GM18951 (cell line): ENCODE data around the gene POLR3K.
A peak's percentile ranks its signal among the peaks of the same experiment; 100 is the strongest.

Experiments used
- POLR2A ChIP-seq: IDR thresholded peaks from 4 replicates; pipeline ENCODE4 v1.6.1; 2011; ENCODE audit warnings: mild to moderate bottlenecking; ENCODE audit not compliant: insufficient read length, insufficient read depth; ENCODE audit errors: extremely low read depth
- in situ Hi-C: fragments of 300-500 bp; cut with MboI; formaldehyde crosslinking; loops from one replicate; pipeline ENCODE4 v1.12.0; 2022; ENCODE audit warnings: low sequenced_read_pairs, mixed read lengths, inconsistent platforms; ENCODE audit not compliant: unreplicated experiment

Gene POLR3K

GRCh38 chr16:53346-54236, at the start of gene POLR3K, which contains the start of gene SNRNP25:
TSS of gene POLR3K (minus strand) at chr16:53608. CDS start at chr16:53586, 22 bp downstream.
TSS of gene SNRNP25 (plus strand) at chr16:53828. CDS start at chr16:54017, 189 bp downstream.
- TF ChIP-seq POLR2A: peak; percentile 95
- in situ Hi-C loops: no loop called here

DNA sequence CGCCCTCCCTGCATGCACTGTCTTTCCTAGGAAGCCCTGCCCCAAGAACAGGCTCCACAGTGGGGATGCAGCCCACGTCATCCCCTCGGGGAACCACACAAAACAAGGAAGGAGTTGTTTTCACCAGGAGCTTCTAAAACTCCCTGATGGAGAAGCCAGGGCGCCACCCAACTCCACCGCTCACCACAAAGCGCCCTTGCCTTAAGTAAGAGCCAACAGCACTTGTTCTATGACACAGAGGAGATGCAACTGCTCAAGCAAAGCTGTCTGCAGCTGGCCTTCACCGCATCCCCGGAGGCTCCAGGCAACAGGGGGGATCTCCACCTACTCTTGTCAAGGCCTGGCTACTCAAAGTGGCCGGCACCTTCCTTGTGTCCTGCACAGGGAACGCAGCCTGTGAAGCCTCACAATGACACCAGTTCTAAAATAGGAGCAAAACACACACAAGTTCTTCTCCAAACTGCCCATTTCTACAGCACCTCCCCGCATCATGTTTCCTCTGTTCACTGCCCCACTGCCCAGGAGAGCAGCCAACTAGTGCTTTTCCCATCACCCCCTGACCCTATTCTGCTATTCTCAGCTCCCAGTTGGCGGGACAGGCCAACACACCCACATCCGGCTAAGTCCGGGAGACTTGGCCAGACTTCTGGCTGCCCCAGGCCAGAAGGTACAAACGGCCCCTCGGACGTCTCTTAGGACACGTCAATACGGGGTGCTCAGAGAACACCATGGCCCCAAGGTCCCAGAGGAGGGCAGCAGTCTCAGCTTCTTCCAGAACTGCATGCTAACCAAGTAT, 48.9 kb upstream of the POLR3K start:
- no peak for TF ChIP-seq POLR2A
- in situ Hi-C loops: no loop called here

- TF ChIP-seq POLR2A: no peak
- in situ Hi-C loops: no loop called here
Measured at GRCh38 chr16:101586-101985, 48.2 kb upstream of the POLR3K start.

GRCh38 chr16:100989-101388, 47.6 kb upstream of the POLR3K start:
- TF ChIP-seq POLR2A: no peak

DNA sequence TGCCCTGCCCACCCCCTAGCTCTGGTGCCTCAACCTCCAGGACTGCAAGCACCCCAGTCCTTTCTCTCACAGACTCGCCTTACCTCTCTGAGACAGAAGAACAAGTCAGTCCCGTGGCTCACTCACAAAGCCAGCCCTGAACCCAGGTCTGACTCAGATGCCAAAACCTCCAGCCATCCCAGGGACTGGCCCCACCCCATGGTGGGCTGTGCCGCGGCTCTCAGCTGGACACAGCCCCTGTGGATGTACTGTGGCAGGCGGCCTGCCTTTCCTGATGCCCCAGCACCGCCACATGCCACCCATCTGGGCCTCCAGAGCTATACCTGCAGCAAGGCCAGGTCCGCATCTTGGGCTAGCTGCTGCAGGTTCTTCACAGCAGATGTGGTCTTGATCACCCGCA, 44.4 kb upstream of the POLR3K start:
- in situ Hi-C loops: no loop called here
- TF ChIP-seq POLR2A: no peak

More at GRCh38 chr16:100989-101388, 47.6 kb upstream of the POLR3K start:
- in situ Hi-C loops: no loop called here

- in situ Hi-C loops: no loop called here
- TF ChIP-seq POLR2A: no peak
Measured at GRCh38 chr16:96935-97381, 43.5 kb upstream of the POLR3K start.

DNA sequence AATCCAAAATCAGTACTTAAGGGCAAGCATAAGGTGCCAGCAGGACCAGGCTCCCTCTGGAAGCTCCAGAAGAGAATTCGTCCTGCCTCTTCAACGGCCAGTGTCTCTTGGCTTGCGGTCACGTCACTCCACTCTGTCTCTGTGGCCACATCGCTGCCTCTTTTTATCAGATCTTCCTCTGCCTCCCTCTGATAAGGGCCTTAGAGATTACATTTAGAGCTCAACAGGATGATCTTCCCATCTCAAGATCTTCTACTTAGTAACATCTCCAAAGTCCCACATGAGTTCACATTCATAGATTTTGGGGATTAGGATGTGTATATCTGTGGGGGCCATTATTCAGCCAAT, 41.5 kb upstream of the POLR3K start:
- no peak for TF ChIP-seq POLR2A
- in situ Hi-C loops: no loop called here

DNA sequence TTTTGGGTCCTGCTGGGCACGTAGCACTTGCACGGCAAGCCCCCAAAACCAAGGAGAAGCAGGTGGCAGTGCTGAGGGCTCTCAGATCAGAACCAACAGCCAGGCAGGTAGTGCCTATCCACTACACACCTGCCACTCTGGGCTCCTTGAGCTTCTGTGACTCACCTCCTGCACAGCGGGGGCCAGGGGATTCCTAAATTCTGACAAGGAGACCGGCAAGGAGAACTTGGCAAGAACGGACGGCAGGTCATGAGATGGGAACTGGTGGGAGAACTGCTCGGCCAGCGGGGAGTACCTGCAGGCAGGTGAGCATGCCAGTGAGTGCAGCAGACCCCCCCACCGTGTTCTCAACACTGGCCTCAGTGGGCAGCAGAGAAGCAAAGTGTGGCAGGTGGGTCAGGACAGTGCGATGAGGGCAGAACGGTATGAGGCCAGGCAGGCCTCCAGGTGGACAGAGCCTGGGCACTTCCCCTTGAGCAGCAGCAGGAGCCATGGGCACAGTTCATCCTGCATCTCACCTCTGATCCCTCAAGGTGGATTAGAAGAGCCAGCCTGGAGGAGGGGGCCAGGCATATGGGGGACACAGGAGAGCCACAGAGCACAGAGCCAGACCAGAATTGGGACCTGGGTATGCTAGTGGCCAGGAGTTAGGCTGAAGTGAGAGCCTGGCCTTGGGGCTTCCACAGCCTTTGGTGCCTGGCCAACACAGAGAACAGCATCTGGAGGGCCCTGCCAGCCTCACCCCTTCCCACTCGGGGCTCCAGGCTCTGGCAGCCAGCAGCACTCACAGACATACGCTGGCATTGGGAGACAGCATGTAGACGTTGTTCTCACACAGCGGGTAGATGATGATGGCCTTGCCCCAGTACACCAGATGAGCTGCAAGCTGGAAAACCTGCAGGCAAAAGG, 39.3 kb upstream of the POLR3K start:
- in situ Hi-C loops: no loop called here
- TF ChIP-seq POLR2A: no peak

GRCh38 chr16:91484-91883, 38.1 kb upstream of the POLR3K start:
- in situ Hi-C loops: no loop called here
- no peak for TF ChIP-seq POLR2A

DNA sequence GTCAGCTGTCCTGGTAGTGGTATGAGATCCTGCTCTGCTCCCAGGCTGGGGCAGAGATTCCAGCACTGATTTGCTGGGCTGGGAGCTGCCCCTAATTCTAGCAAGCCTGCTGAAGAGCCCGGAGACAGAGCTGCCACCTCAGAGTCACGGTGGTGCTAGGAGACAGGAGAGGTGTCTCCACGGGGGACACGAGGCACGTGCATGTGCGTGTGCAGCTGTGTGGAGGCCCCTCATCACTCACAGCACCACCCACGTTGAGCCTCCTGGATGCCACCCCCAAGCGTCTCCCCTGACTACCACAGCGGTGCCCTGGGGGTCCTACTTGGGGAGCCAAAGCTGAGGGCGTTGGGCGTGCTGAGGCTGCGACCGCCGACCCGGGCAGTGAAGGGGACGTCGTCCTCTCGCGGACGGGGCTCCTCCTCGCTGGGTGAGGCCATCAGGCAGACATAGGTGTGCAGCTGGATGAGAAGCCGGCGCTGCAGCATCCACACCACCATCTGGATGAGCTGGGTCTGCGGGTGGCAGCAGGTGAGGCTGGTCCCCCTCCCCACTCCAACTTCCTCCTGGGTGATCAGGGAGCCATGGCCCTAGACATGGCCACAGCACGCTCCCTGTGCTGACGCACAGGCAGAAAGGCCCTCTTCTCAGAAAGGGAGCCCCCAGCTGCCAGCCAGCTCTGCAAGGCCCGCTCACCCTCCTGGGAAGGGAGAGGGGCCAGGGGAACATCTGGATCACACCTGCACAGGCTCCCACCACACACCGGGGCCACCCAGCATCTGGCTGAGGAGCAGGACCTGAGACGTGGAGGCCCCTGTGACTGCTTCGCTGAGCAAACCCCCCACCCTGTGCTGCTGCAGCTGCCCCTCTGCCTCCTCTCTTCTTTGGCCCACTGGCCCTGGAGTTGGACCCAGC, 36.2 kb upstream of the POLR3K start:
- in situ Hi-C loops: no loop called here
- no peak for TF ChIP-seq POLR2A

- in situ Hi-C loops: no loop called here
Measured at GRCh38 chr16:88613-89012, 35.2 kb upstream of the POLR3K start.

DNA sequence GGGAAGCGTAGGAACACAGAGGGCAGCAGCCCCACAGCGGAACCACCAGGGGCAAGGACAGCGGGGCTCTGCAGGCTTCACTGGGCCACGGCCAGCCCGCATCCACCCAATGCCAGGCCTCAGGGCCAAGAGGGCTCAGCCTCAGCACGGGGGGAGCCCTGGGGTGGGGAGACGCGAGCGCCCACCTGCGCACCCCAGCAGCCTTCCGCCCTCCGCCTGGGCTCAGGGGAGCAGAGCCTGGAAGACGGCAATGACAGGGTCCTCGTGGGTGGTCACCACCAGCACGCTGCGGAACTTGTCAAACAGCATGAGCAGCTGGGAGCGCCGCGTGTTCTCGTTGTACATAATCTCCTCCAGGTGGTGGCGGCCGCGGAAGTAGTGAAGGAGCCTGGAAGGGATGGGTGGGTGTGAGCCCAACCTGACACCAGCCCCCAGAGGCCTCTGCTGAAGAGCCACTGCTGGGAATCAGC, 33.1 kb upstream of the POLR3K start:
- in situ Hi-C loops: no loop called here
- TF ChIP-seq POLR2A: no peak

More at GRCh38 chr16:88613-89012, 35.2 kb upstream of the POLR3K start:
- no peak for TF ChIP-seq POLR2A

DNA sequence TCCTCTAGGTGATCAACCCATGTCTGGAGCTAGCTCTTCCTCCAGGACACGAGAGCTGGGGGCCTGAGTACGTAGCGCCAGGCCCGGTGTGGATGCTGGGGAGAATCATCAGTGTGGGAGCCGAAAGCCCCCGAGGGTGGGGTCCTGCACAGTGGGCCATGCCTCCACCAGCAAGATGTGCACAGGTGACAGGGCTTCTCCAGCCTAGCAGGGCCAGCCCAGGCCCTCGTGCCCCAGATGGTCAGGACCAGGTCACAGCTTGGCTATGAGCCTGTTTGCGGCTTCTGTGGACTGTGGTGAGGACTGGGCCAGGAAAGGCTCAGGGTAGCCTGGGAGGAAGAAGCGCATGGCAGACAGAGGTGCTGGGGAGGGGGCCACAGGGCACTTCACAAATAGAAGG, 32.5 kb upstream of the POLR3K start:
- in situ Hi-C loops: no loop called here
- no peak for TF ChIP-seq POLR2A
